SK-N-SH (cell line): ENCODE results near the gene DLG2. TPM values are rescaled to one million over a fixed set of nuclear protein-coding genes. Genes with fewer than 3 reads are reported as not detected.

Experiments used
- CTCF ChIA-PET: fragments of 300-600, 350-600 bp; formaldehyde crosslinking; extraction: SDS; loops from one replicate; lab custom pipeline; 2021; lab: Yijun Ruan, JAX
- POLR2A ChIA-PET: fragments of 350-600 bp; sonication (Branson Sonifier 250); formaldehyde crosslinking; extraction: SDS; loops from one replicate; lab custom pipeline; 2020; ENCODE audit warnings: antibody characterized with exemption, inconsistent platforms; lab: Yijun Ruan, JAX
- DNase-seq: peaks from one replicate; pipeline ENCODE4 v3.0.0; 2012
- H2AFZ ChIP-seq: fragments of 200-600 bp; sonication (generic); 2 replicates; pipeline ENCODE4 v1.8.1; 2016; ENCODE audit warnings: antibody characterized with exemption, mild to moderate bottlenecking, low read depth
- H3F3A ChIP-seq: fragments of 200-600 bp; sonication (generic); replicated peaks from 2 replicates; pipeline ENCODE3; 2016; ENCODE audit warnings: antibody characterized with exemption, mild to moderate bottlenecking; ENCODE audit not compliant: insufficient read depth
- H3K27ac ChIP-seq, 2 experiments: fragments of 200-500 bp in 1 of 2; fragments of 200-600 bp in 1 of 2; sonication (Bioruptor generic) in 1 of 2; sonication (generic), shearing (Covaris generic) in 1 of 2; 2 replicates each; pipeline versions ENCODE4 v1.5.1 to v1.6.1; 2014 to 2016; ENCODE audit warnings: low read depth in 2 of 2, inconsistent platforms in 1 of 2, low read length in 1 of 2, mild to moderate bottlenecking in 1 of 2, mixed read lengths in 1 of 2
- H3K27me3 ChIP-seq: fragments of 200-600 bp; sonication (generic), shearing (Covaris generic); 2 replicates; pipeline ENCODE4 v1.6.1; 2016; ENCODE audit warnings: mixed run types; ENCODE audit not compliant: insufficient read depth
- H3K36me3 ChIP-seq, 2 experiments: fragments of 200-500 bp in 1 of 2; fragments of 200-600 bp in 1 of 2; sonication (Bioruptor generic) in 1 of 2; sonication (generic) in 1 of 2; replicated peaks in 1 of 2; 2 replicates each; pipeline versions ENCODE3 to v1.5.1; 2014 to 2016; ENCODE audit warnings: low read length in 1 of 2, mild to moderate bottlenecking in 1 of 2; ENCODE audit not compliant: insufficient read depth in 2 of 2, control insufficient read depth in 1 of 2
- H3K4me1 ChIP-seq, 2 experiments: fragments of 200-500 bp in 1 of 2; fragments of 200-600 bp in 1 of 2; sonication (Bioruptor generic) in 1 of 2; sonication (generic), shearing (Covaris generic) in 1 of 2; 2 replicates each; pipeline versions ENCODE4 v1.5.1 to v1.6.1; 2014 to 2016; ENCODE audit warnings: low read depth in 1 of 2, low read length in 1 of 2, mixed run types in 1 of 2; ENCODE audit not compliant: insufficient read depth in 2 of 2, control insufficient read depth in 1 of 2
- H3K4me2 ChIP-seq: fragments of 200-600 bp; sonication (generic), shearing (Covaris generic); 2 replicates; pipeline ENCODE4 v1.6.1; 2017; ENCODE audit warnings: mixed run types
- H3K4me3 ChIP-seq, 2 experiments: fragments of 200-500 bp in 1 of 2; fragments of 200-600 bp in 1 of 2; sonication (Bioruptor generic) in 1 of 2; sonication (generic), shearing (Covaris generic) in 1 of 2; 2 replicates each; pipeline versions ENCODE4 v1.5.1 to v1.8.1; 2014 to 2016; ENCODE audit warnings: low read depth in 2 of 2, inconsistent platforms in 1 of 2, low read length in 1 of 2, mild to moderate bottlenecking in 1 of 2, mixed read lengths in 1 of 2, moderate library complexity in 1 of 2
- H3K79me2 ChIP-seq: fragments of 200-600 bp; sonication (generic); 2 replicates; pipeline ENCODE4 v1.8.1; 2017; ENCODE audit warnings: mild to moderate bottlenecking; ENCODE audit not compliant: insufficient read depth
- H3K9ac ChIP-seq: fragments of 200-600 bp; sonication (generic); 2 replicates; pipeline ENCODE4 v1.6.1; 2017; ENCODE audit warnings: mixed run types
- H3K9me2 ChIP-seq: fragments of 200-600 bp; sonication (generic); 2 replicates; pipeline ENCODE4 v1.6.1; 2017; ENCODE audit warnings: mixed run types
- H3K9me3 ChIP-seq: fragments of 200-600 bp; sonication (generic); 2 replicates; pipeline ENCODE4 v1.6.1; 2017; ENCODE audit warnings: mixed run types, mild to moderate bottlenecking, moderate library complexity
- H4K20me1 ChIP-seq: fragments of 200-600 bp; sonication (generic); 2 replicates; pipeline ENCODE4 v1.6.1; 2017; ENCODE audit warnings: mild to moderate bottlenecking, mixed run types; ENCODE audit not compliant: insufficient read depth
- CHD2 ChIP-seq: fragments of 150-350 bp; IDR thresholded peaks from 2 replicates; pipeline ENCODE4 v1.6.1; 2018; ENCODE audit warnings: low read length; ENCODE audit not compliant: partially characterized antibody
- CTCF ChIP-seq: fragments of 200-600 bp; sonication (generic); IDR thresholded peaks from 2 replicates; pipeline ENCODE4 v1.6.1; 2017; ENCODE audit warnings: antibody characterized with exemption, mild to moderate bottlenecking, moderate library complexity
- ELF1 ChIP-seq: IDR thresholded peaks from 2 replicates; pipeline ENCODE4 v1.4.0; 2012
- EZH2phosphoT487 ChIP-seq: fragments of 200-600 bp; sonication (generic); IDR thresholded peaks from 2 replicates; pipeline ENCODE4 v1.6.1; 2017; ENCODE audit warnings: low read depth, mixed run types, mild to moderate bottlenecking, antibody characterized with exemption, moderate library complexity, borderline replicate concordance
- FOXJ3 ChIP-seq: sonication (generic); formaldehyde crosslinking; IDR thresholded peaks from 2 replicates; pipeline ENCODE4 v1.5.1; 2020; ENCODE audit warnings: mild to moderate bottlenecking, missing genetic modification reagents
- FOXM1 ChIP-seq: IDR thresholded peaks from 2 replicates; pipeline ENCODE4 v1.4.0; 2012; ENCODE audit warnings: low read depth, mild to moderate bottlenecking
- IRF3 ChIP-seq: fragments of 150-350 bp; IDR thresholded peaks from 2 replicates; pipeline ENCODE4 v1.6.1; 2016; ENCODE audit warnings: mild to moderate bottlenecking, low read depth, low read length
- JUND ChIP-seq: IDR thresholded peaks from 2 replicates; pipeline ENCODE4 v1.4.0; 2012
- MXI1 ChIP-seq: IDR thresholded peaks from 2 replicates; pipeline ENCODE4 v1.6.1; 2012; ENCODE audit warnings: mild to moderate bottlenecking, low read depth, low read length, improper control_type of control experiment
- POLR2AphosphoS5 ChIP-seq: IDR thresholded peaks from 2 replicates; pipeline ENCODE4 v1.6.1; 2012; ENCODE audit warnings: low read depth, low read length
- RAD21 ChIP-seq: IDR thresholded peaks from 2 replicates; pipeline ENCODE4 v1.6.1; 2012; ENCODE audit warnings: mild to moderate bottlenecking, low read length
- RXRA ChIP-seq: IDR thresholded peaks from 2 replicates; pipeline ENCODE4 v1.4.0; 2012; ENCODE audit warnings: low read depth, mild to moderate bottlenecking, borderline replicate concordance
- TEAD4 ChIP-seq: IDR thresholded peaks from 2 replicates; pipeline ENCODE4 v1.4.0; 2012; ENCODE audit warnings: mild to moderate bottlenecking, borderline replicate concordance; ENCODE audit not compliant: insufficient read depth
- USF1 ChIP-seq: IDR thresholded peaks from 2 replicates; pipeline ENCODE4 v1.4.0; 2012; ENCODE audit warnings: low read depth, borderline replicate concordance
- YY1 ChIP-seq: IDR thresholded peaks from 2 replicates; pipeline ENCODE4 v1.4.0; 2012; ENCODE audit warnings: low read depth, mild to moderate bottlenecking
- WGBS: methylation state at CpG from one replicate; pipeline ENCODE4 v1.1.6; 2017; ENCODE audit warnings: low lambda C conversion rate; 5-methylcytosine and 5-hydroxymethylcytosine counted together
- polyA plus RNA-seq, 3 experiments: library from polyadenylated mRNA; depleted of rRNA; stranded (reverse); fragments of >200 nt; gene quantifications; 2 replicates each; pipeline ENCODE4 v1.2.3, GENCODE V29; 2012

DLG2 gene
- polyA plus RNA-seq, 1 of the 3 experiments (the other 2 are of a cell fraction): 0.21 TPM

- Histone ChIP-seq H2AFZ (no peak overlapping the region), H3K4me2 (no peak overlapping the region), H3F3A (no peaks in the 10 kb centered on the region), H3K27me3 (no peaks in the 10 kb centered on the region), H3K9me3 (no peaks in the 10 kb centered on the region), H3K79me2 (no peaks in the 10 kb centered on the region), H4K20me1 (no peaks in the 10 kb centered on the region), H3K27ac (no peak overlapping the region), H3K9me2 (no peaks in the 10 kb centered on the region), H3K4me1 (no peaks in the 10 kb centered on the region), H3K4me3 (no peak overlapping the region), H3K36me3 (no peaks in the 10 kb centered on the region), H3K9ac (no peak overlapping the region)
- TF ChIP-seq FOXM1 (no peak), TEAD4 (no peak), CTCF (peak; percentile 31; the same call in 1 of the 2 replicates), RAD21 (peak; percentile 35), IRF3 (no peak), POLR2AphosphoS5 (no peak), CHD2 (no peak)
- 71% methylated on average over 6 of the region's 6 CpGs for WGBS
- POLR2A ChIA-PET: no interaction called here
- no peak for DNase-seq
- CTCF ChIA-PET: interaction anchor here (0.6 to 2.8 kb wide), 6 partner anchors 9 to 554 kb away, joined by 3 to 10 read pairs (median 5); no protein-coding TSS in a partner anchor
These were observed 1236.6 kb downstream of the DLG2 start for GRCh38 chr11:84390441-84391078.

- CTCF ChIA-PET: interaction anchor here (2.8 kb wide), 1 partner anchor 553 kb away, joined by 10 read pairs; no protein-coding TSS in a partner anchor
- no peaks in the 10 kb centered on the region for H3K79me2 ChIP-seq
- no peaks in the 10 kb centered on the region for H3K27me3 ChIP-seq
- no peak overlapping the region for H2AFZ ChIP-seq
- no peaks in the 10 kb centered on the region for H3K4me1 ChIP-seq
- TF ChIP-seq FOXM1 (no peak), RXRA (no peak), MXI1 (no peak), JUND (no peak), POLR2AphosphoS5 (no peak), YY1 (no peak), ELF1 (no peak), USF1 (no peak), FOXJ3 (CRISPR knock-in tag) (no peak), EZH2phosphoT487 (no peak)
- no peak overlapping the region for H3K27ac ChIP-seq
- POLR2A ChIA-PET: no interaction called here
- no peaks in the 10 kb centered on the region for H4K20me1 ChIP-seq
- no peak overlapping the region for H3K4me3 ChIP-seq
- H3F3A ChIP-seq: no peaks in the 10 kb centered on the region
- H3K9me3 ChIP-seq: no peaks in the 10 kb centered on the region
- no peaks in the 10 kb centered on the region for H3K36me3 ChIP-seq
- H3K4me2 ChIP-seq: no peak overlapping the region
- DNase-seq: no peak
- H3K9ac ChIP-seq: no peak overlapping the region
- no peaks in the 10 kb centered on the region for H3K9me2 ChIP-seq
These were observed 1237.4 kb downstream of the DLG2 start for GRCh38 chr11:84389696-84390095.
